ENCODE data around the gene ADAP2.
"Not testable (repeated sequence)": the region's sequence is repeated elsewhere in the genome, so short reads cannot be mapped to it uniquely, and the experiment has no call there.

The ADAP2 gene

GRCh38 chr17:30979919-30980318, 58.2 kb downstream of the ADAP2 start:
- H2BK15ac ChIP-seq (replicated peaks; ENCODE audit: low read depth); H2BK5ac ChIP-seq (ENCODE audit: low read length); H2BK120ac ChIP-seq (ENCODE audit: low read depth, low read length); H3K4me1 ChIP-seq (ENCODE audit: control insufficient read depth, low read depth, low read length); H3K27ac ChIP-seq (ENCODE audit: low read depth, low read length); H3K56ac ChIP-seq (ENCODE audit: low read length); H3K23ac ChIP-seq (ENCODE audit: low read length); H3K36me3 ChIP-seq (ENCODE audit: control insufficient read depth, insufficient read depth, low read length); H4K8ac ChIP-seq (ENCODE audit: low read depth, low read length); H3K27me3 ChIP-seq (ENCODE audit: insufficient read depth, low read length, poor library complexity); H3K4me2 ChIP-seq (ENCODE audit: low read length); H4K5ac ChIP-seq (ENCODE audit: low read length); H3K4me3 ChIP-seq (ENCODE audit: low read length); H3K9ac ChIP-seq (ENCODE audit: low read length); H3K18ac ChIP-seq (ENCODE audit: low read length); DNase-seq; H3K79me2 ChIP-seq (ENCODE audit: control insufficient read depth, insufficient read depth, low read length); H3K4ac ChIP-seq (ENCODE audit: low read depth, low read length); H3K79me1 ChIP-seq (ENCODE audit: low read length); H2AK5ac ChIP-seq (ENCODE audit: low read length): not testable (repeated sequence)
- WGBS (ENCODE audit: extremely low coverage, insufficient coverage, low lambda C conversion rate) = no CpG with 5 or more reads among the region's 33 CpGs

- no peak overlapping the region for H4K8ac ChIP-seq (ENCODE audit: low read depth, low read length)
- H3K79me1 ChIP-seq (ENCODE audit: low read length) = no peaks in the 10 kb centered on the region
- DNase-seq = no peak
- no peak overlapping the region for H2AK5ac ChIP-seq (ENCODE audit: low read length)
- H3K56ac ChIP-seq (ENCODE audit: low read length) = no peak overlapping the region
- H2BK120ac ChIP-seq (ENCODE audit: low read depth, low read length) = no peak overlapping the region
- no peak overlapping the region for H3K4ac ChIP-seq (ENCODE audit: low read depth, low read length)
- no peaks in the 10 kb centered on the region for H3K36me3 ChIP-seq (ENCODE audit: control insufficient read depth, insufficient read depth, low read length)
- H3K27ac ChIP-seq (ENCODE audit: low read depth, low read length) = no peak overlapping the region
- WGBS (ENCODE audit: extremely low coverage, insufficient coverage, low lambda C conversion rate) = no CpG with 5 or more reads among the region's 8 CpGs
- H3K4me3 ChIP-seq (ENCODE audit: low read length) = no peak overlapping the region
- no peak overlapping the region for H3K18ac ChIP-seq (ENCODE audit: low read length)
- H3K9ac ChIP-seq (ENCODE audit: low read length) = no peak overlapping the region
- no peak overlapping the region for H3K4me2 ChIP-seq (ENCODE audit: low read length)
- no peak overlapping the region for H2BK15ac ChIP-seq (replicated peaks; ENCODE audit: low read depth)
- no peaks in the 10 kb centered on the region for H3K79me2 ChIP-seq (ENCODE audit: control insufficient read depth, insufficient read depth, low read length)
- no peak overlapping the region for H3K23ac ChIP-seq (ENCODE audit: low read length)
- no peak overlapping the region for H2BK5ac ChIP-seq (ENCODE audit: low read length)
- no peak overlapping the region for H4K5ac ChIP-seq (ENCODE audit: low read length)
- no peaks in the 10 kb centered on the region for H3K27me3 ChIP-seq (ENCODE audit: insufficient read depth, low read length, poor library complexity)
- H3K4me1 ChIP-seq (ENCODE audit: control insufficient read depth, low read depth, low read length) = no peaks in the 10 kb centered on the region
Observed at GRCh38 chr17:30981531-30982519, 60.1 kb downstream of the ADAP2 start.

- Histone ChIP-seq H3K18ac (ENCODE audit: low read length) (no peak overlapping the region), H3K9ac (ENCODE audit: low read length) (no peak overlapping the region)
Observed at GRCh38 chr17:30982855-30983254, 61.1 kb downstream of the ADAP2 start.

GRCh38 chr17:30990458-30990857, 68.7 kb downstream of the ADAP2 start:
- Histone ChIP-seq H3K27me3 (ENCODE audit: insufficient read depth, low read length, poor library complexity) (no peaks in the 10 kb centered on the region), H3K4me2 (ENCODE audit: low read length) (no peak overlapping the region)

More at GRCh38 chr17:30982855-30983254, 61.1 kb downstream of the ADAP2 start:
- Histone ChIP-seq H3K4ac (ENCODE audit: low read depth, low read length) (no peak overlapping the region), H2BK120ac (ENCODE audit: low read depth, low read length) (no peak overlapping the region), H3K27ac (ENCODE audit: low read depth, low read length) (no peak overlapping the region), H3K4me1 (ENCODE audit: control insufficient read depth, low read depth, low read length) (no peaks in the 10 kb centered on the region), H3K27me3 (ENCODE audit: insufficient read depth, low read length, poor library complexity) (no peaks in the 10 kb centered on the region), H3K23ac (ENCODE audit: low read length) (no peak overlapping the region), H3K36me3 (ENCODE audit: control insufficient read depth, insufficient read depth, low read length) (no peaks in the 10 kb centered on the region), H3K4me2 (ENCODE audit: low read length) (no peak overlapping the region), H3K79me2 (ENCODE audit: control insufficient read depth, insufficient read depth, low read length) (no peaks in the 10 kb centered on the region), H4K8ac (ENCODE audit: low read depth, low read length) (no peak overlapping the region), H4K5ac (ENCODE audit: low read length) (no peak overlapping the region), H3K79me1 (ENCODE audit: low read length) (no peaks in the 10 kb centered on the region), H2BK15ac (replicated peaks; ENCODE audit: low read depth) (no peak overlapping the region), H2BK5ac (ENCODE audit: low read length) (no peak overlapping the region), H3K56ac (ENCODE audit: low read length) (no peak overlapping the region), H2AK5ac (ENCODE audit: low read length) (no peak overlapping the region), H3K4me3 (ENCODE audit: low read length) (no peak overlapping the region)
- no CpG with 5 or more reads among the region's 1 CpG for WGBS (ENCODE audit: extremely low coverage, insufficient coverage, low lambda C conversion rate)
- no peak for DNase-seq

GRCh38 chr17:30992551-30992950, 70.8 kb downstream of the ADAP2 start:
- no peak overlapping the region for H2BK15ac ChIP-seq (replicated peaks; ENCODE audit: low read depth)
- H3K4me2 ChIP-seq (ENCODE audit: low read length) = no peak overlapping the region
- no peak overlapping the region for H3K27ac ChIP-seq (ENCODE audit: low read depth, low read length)
- H2AK5ac ChIP-seq (ENCODE audit: low read length) = no peak overlapping the region
- H3K79me2 ChIP-seq (ENCODE audit: control insufficient read depth, insufficient read depth, low read length) = no peaks in the 10 kb centered on the region
- no peak overlapping the region for H3K56ac ChIP-seq (ENCODE audit: low read length)
- no peak overlapping the region for H3K9ac ChIP-seq (ENCODE audit: low read length)
- H2BK120ac ChIP-seq (ENCODE audit: low read depth, low read length) = no peak overlapping the region
- H2BK5ac ChIP-seq (ENCODE audit: low read length) = no peak overlapping the region
- H3K79me1 ChIP-seq (ENCODE audit: low read length) = no peaks in the 10 kb centered on the region
- H3K18ac ChIP-seq (ENCODE audit: low read length) = no peak overlapping the region
- H3K23ac ChIP-seq (ENCODE audit: low read length) = no peak overlapping the region
- H3K4me1 ChIP-seq (ENCODE audit: control insufficient read depth, low read depth, low read length) = no peaks in the 10 kb centered on the region
- no peak overlapping the region for H4K5ac ChIP-seq (ENCODE audit: low read length)
- no peak overlapping the region for H4K8ac ChIP-seq (ENCODE audit: low read depth, low read length)
- H3K36me3 ChIP-seq (ENCODE audit: control insufficient read depth, insufficient read depth, low read length) = peaks cover 2% of the 10 kb centered on the region
- no peak overlapping the region for H3K4me3 ChIP-seq (ENCODE audit: low read length)
- no CpG with 5 or more reads among the region's 3 CpGs for WGBS (ENCODE audit: extremely low coverage, insufficient coverage, low lambda C conversion rate)
- no peaks in the 10 kb centered on the region for H3K27me3 ChIP-seq (ENCODE audit: insufficient read depth, low read length, poor library complexity)
- DNase-seq = no peak
- H3K4ac ChIP-seq (ENCODE audit: low read depth, low read length) = no peak overlapping the region

More at GRCh38 chr17:30990458-30990857, 68.7 kb downstream of the ADAP2 start:
- no peak overlapping the region for H3K4me3 ChIP-seq (ENCODE audit: low read length)
- H3K27ac ChIP-seq (ENCODE audit: low read depth, low read length) = no peak overlapping the region
- no peak overlapping the region for H3K56ac ChIP-seq (ENCODE audit: low read length)
- no peak overlapping the region for H2AK5ac ChIP-seq (ENCODE audit: low read length)
- H3K36me3 ChIP-seq (ENCODE audit: control insufficient read depth, insufficient read depth, low read length) = no peaks in the 10 kb centered on the region
- H3K18ac ChIP-seq (ENCODE audit: low read length) = no peak overlapping the region
- no peak overlapping the region for H4K8ac ChIP-seq (ENCODE audit: low read depth, low read length)
- DNase-seq = no peak
- H3K79me1 ChIP-seq (ENCODE audit: low read length) = no peaks in the 10 kb centered on the region
- H2BK5ac ChIP-seq (ENCODE audit: low read length) = no peak overlapping the region
- no CpG with 5 or more reads among the region's 3 CpGs for WGBS (ENCODE audit: extremely low coverage, insufficient coverage, low lambda C conversion rate)
- H3K79me2 ChIP-seq (ENCODE audit: control insufficient read depth, insufficient read depth, low read length) = no peaks in the 10 kb centered on the region
- no peak overlapping the region for H4K5ac ChIP-seq (ENCODE audit: low read length)
- H2BK15ac ChIP-seq (replicated peaks; ENCODE audit: low read depth) = no peak overlapping the region
- no peak overlapping the region for H3K23ac ChIP-seq (ENCODE audit: low read length)
- no peak overlapping the region for H3K9ac ChIP-seq (ENCODE audit: low read length)
- no peak overlapping the region for H3K4ac ChIP-seq (ENCODE audit: low read depth, low read length)
- H2BK120ac ChIP-seq (ENCODE audit: low read depth, low read length) = no peak overlapping the region
- no peaks in the 10 kb centered on the region for H3K4me1 ChIP-seq (ENCODE audit: control insufficient read depth, low read depth, low read length)

Measured in mesendoderm (in vitro differentiated cells).